Fibroblast of the aortic adventitia (primary cell): Measurements from ENCODE around the gene TCP10L. TPM values are rescaled to one million over a fixed set of nuclear protein-coding genes. Genes with fewer than 3 reads are reported as not detected.

Experiments
- DNase-seq: peaks from one replicate; pipeline ENCODE4 v3.0.0-alpha.2; 2010; ENCODE audit warnings: low read depth
- H3K4me3 ChIP-seq: 2 replicates; pipeline ENCODE4 v1.5.1; 2011; ENCODE audit warnings: low read depth, mild to moderate bottlenecking, control low read depth, low read length, moderate library complexity
- total RNA-seq: library from RNA; depleted of rRNA; stranded (reverse); fragments of >200 nt; gene quantifications from 2 replicates; pipeline ENCODE4 v1.2.3, GENCODE V29; 2012; ENCODE audit warnings: low replicate concordance
- TF ChIP-seq, protein P1 (sequence below): IDR thresholded peaks from 2 replicates; pipeline ENCODE4 v1.5.1; 2011; ENCODE audit warnings: mild to moderate bottlenecking, low read length, control low read depth, inconsistent platforms; ENCODE audit not compliant: insufficient read depth

The TCP10L gene
- total RNA-seq, 1 donor = 0.45 TPM

DNA sequence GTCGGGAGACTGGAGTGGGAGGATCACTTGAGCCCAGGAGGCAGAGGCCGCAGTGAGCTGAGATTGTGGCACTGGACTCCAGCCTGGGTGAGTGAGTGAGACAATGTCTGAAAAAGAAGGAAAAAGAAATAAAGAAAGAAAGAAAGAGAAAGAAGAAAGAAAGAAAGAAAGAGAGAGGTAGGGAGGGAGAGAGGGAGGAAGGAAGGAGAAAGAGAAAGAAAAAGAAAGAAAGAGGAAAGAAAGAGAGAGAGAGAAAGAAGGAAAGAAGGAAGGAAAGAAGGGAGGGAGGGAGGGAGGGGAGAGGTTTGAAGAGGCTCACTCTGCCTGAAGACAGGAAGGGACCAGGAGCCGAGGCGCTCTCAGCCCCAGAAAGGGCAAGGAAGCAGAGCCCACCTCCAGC, 4.8 kb upstream of the TCP10L start:
- TF ChIP-seq, protein P1, sequence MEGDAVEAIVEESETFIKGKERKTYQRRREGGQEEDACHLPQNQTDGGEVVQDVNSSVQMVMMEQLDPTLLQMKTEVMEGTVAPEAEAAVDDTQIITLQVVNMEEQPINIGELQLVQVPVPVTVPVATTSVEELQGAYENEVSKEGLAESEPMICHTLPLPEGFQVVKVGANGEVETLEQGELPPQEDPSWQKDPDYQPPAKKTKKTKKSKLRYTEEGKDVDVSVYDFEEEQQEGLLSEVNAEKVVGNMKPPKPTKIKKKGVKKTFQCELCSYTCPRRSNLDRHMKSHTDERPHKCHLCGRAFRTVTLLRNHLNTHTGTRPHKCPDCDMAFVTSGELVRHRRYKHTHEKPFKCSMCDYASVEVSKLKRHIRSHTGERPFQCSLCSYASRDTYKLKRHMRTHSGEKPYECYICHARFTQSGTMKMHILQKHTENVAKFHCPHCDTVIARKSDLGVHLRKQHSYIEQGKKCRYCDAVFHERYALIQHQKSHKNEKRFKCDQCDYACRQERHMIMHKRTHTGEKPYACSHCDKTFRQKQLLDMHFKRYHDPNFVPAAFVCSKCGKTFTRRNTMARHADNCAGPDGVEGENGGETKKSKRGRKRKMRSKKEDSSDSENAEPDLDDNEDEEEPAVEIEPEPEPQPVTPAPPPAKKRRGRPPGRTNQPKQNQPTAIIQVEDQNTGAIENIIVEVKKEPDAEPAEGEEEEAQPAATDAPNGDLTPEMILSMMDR = no peak
- DNase-seq = no peak
- H3K4me3 ChIP-seq = no peak overlapping the region

DNA sequence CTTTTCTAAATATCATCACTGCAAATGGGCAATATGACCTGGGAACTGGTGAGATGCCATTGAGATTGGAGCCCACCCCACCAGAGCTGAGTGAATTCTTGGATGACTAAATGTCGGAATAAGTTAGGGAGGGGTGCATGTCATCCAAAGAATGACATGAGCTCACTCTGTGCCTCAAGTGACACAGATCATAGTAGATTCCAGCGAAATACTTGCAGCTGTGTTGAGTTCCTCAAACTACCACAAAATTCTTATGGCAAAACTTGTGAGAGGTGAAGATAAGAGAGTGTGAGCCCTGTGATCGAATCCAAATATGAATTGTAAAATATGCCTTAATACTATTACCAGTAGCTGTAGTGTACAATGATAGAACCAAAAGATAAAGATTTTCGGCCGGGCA, 2.3 kb upstream of the TCP10L start:
- H3K4me3 ChIP-seq = no peak overlapping the region
- DNase-seq = no peak
- TF ChIP-seq, protein P1 = no peak

DNA sequence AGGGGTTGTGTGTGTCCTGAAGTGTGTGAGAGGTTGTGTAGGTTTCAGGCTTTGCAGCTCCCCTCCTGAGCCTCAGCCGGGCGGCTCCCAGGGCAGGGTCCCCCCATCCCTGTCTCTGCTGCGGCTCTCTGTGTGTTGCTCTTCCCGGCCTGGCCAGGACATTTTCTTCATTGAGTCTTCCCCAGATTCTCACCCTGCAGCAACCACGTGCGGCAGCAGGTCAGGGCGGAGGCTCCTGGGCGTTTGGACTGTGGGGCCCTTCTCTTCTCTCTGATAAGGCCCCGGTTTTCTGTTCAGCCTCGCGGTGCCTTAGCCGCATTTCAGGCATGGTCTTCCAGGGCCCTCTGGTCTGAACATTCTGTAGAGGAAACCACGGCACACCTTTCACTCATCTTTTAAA, 1.8 kb upstream of the TCP10L start:
- no peak for DNase-seq
- TF ChIP-seq, protein P1 = no peak
- no peak overlapping the region for H3K4me3 ChIP-seq

DNA sequence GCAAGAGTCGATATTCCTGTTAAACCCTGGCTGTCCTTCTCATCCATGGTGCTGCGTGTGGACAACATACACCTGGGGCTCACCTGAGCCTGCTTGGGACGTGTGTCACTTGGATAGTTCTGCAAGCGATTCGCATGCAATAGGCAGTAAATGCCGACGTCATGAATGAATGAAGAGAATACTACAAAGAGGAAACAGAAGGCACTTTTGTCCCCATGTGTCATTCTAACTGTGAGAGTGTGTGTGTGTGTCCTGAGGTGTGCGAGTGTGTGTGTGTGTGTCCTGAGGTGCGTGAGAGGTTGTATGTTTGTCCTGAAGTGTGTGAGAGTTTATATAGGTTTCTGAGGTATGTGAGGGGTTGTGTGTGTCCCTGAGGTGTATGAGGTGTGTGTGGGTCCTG, 647 bp upstream of the TCP10L start:
- TF ChIP-seq, protein P1 = no peak
- no peak for DNase-seq
- H3K4me3 ChIP-seq = no peak overlapping the region

DNA sequence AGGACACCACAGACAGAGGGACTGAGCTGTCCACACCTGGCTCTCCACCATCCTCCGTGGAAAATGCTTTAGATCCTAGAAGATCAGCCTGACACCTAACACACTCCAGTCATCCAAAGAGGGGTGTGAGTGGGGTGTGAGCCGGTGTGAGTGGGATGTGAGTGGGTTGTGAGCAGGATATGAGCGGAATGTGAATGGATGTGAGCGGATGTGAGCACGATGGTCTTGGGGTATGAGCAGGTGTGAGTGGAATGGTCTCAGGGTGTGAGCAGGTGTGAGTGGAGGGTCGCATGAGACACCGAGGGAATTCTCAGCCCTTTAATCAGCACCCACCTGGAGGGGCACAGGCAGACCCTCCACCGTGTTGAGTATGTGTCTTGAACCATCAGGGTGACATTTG, 851 bp downstream of the TCP10L start:
- DNase-seq = no peak
- H3K4me3 ChIP-seq = no peak overlapping the region
- TF ChIP-seq, protein P1 = no peak

DNA sequence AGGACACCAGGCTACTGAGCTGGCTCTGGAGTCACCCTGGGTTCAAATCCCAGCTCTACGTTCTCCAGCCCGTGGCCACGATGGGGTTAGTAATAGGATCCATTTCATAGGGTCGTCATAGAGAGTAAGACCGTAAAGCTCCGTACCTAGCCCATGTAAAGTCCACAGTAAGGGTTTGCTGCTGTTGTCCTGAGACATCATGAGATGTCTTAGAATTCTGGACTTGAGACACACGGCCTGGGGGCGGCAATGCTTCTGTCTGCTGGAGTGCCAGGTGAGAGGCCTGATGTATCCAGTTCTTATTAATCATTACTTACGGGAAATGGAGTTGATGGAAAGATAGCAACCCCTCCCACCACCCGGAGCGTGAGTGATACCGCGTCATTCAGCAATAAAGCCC, 3.6 kb downstream of the TCP10L start:
- TF ChIP-seq, protein P1 = no peak
- H3K4me3 ChIP-seq = no peak overlapping the region
- no peak for DNase-seq

DNA sequence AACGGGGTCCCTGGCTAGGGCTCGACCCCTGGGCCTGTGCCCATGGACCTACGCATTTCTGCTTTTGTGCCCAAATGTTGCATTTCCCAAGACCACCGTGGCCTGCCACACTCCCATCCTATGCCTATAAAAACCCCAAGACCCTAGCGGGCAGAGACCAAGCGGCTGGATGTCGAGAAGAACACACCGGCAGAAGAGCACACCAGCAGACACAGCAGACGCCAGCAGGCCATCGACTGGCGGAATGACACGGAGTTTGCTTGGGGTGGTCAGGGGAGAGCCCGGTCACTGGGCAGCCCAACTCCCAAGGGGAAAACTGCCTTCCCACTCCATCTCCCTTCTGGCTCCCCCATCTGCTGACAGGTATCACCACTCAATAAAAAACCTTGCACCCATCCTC, 4.4 kb downstream of the TCP10L start:
- no peak for DNase-seq
- H3K4me3 ChIP-seq = no peak overlapping the region
- TF ChIP-seq, protein P1 = no peak
